ENCODE measurements around the gene NEUROG3.

DNA sequence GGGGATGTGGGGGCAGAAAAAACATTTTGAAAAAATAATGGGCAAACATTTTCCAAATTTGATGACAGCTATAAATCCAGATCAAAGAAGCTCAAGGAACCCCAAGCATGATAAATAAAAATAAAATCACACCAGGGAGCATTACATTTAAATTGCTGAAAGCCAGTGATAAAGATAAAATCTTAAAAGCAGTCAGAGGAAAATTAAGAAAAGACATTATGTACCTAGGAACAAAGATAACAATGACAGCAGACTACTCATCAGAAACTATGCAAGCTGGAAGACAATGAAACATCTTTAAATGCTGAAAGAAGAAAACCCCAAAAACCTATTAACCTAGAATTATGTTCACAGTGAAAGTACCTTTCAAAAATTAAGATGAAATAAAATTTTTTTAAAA, 23.3 kb downstream of the NEUROG3 start:
- TF ChIP-seq POLR2AphosphoS5 (IDR thresholded peaks at IDR 0.05) (no peak), EP300 (IDR thresholded peaks at IDR 0.05) (no peak)
- TF ChIP-seq, protein P1, sequence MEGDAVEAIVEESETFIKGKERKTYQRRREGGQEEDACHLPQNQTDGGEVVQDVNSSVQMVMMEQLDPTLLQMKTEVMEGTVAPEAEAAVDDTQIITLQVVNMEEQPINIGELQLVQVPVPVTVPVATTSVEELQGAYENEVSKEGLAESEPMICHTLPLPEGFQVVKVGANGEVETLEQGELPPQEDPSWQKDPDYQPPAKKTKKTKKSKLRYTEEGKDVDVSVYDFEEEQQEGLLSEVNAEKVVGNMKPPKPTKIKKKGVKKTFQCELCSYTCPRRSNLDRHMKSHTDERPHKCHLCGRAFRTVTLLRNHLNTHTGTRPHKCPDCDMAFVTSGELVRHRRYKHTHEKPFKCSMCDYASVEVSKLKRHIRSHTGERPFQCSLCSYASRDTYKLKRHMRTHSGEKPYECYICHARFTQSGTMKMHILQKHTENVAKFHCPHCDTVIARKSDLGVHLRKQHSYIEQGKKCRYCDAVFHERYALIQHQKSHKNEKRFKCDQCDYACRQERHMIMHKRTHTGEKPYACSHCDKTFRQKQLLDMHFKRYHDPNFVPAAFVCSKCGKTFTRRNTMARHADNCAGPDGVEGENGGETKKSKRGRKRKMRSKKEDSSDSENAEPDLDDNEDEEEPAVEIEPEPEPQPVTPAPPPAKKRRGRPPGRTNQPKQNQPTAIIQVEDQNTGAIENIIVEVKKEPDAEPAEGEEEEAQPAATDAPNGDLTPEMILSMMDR (IDR thresholded peaks at IDR 0.05): no peak

Data from stomach (tissue), 4 donors.